CD4-positive, alpha-beta T cell (primary cell): ENCODE data around the gene H1-8. TPM values are rescaled to one million over a fixed set of nuclear protein-coding genes. Genes with fewer than 3 reads are reported as not detected.

Source experiments
- ATAC-seq: fragments of 200-7000 bp; cut with Tn5 transposase; one replicate; pipeline ENCODE4 v1.10.0; 2022; ENCODE audit warnings: mild to moderate bottlenecking; ENCODE audit not compliant: poor library complexity
- CTCF ChIA-PET: fragments of 350-600 bp; sonication (Branson Sonifier 250); formaldehyde crosslinking; loops from one replicate; lab custom pipeline; 2021; ENCODE audit warnings: antibody characterized with exemption, inconsistent platforms; lab: Charles Lee
- POLR2A ChIA-PET: fragments of 350-600 bp; sonication (Branson Sonifier 250); formaldehyde crosslinking; loops from one replicate; lab custom pipeline; 2021; ENCODE audit warnings: antibody characterized with exemption, inconsistent platforms; lab: Charles Lee
- DNase-seq, 14 experiments: peaks; one replicate each; pipeline ENCODE4 v3.0.0-alpha.2; 2013 to 2020; ENCODE audit warnings: mixed read lengths in 2 of 14
- H3K27ac ChIP-seq, 2 donors: one replicate each; pipeline versions ENCODE4 v1.5.1 to v1.7.0; 2013; ENCODE audit warnings: low read length in 2 of 2, low read depth in 1 of 2, mild to moderate bottlenecking in 1 of 2
- H3K27me3 ChIP-seq, 2 experiments: 1 replicate in 1 of 2; 2 replicates in 1 of 2; pipeline versions ENCODE4 v1.6.1 to v1.7.0; 2013; ENCODE audit warnings: low read length in 2 of 2, control low read depth in 1 of 2, mild to moderate bottlenecking in 1 of 2, moderate library complexity in 1 of 2; ENCODE audit not compliant: insufficient read depth in 2 of 2, control insufficient read depth in 1 of 2
- H3K36me3 ChIP-seq: one replicate; pipeline ENCODE4 v1.6.1; 2013; ENCODE audit warnings: low read length, control low read depth; ENCODE audit not compliant: insufficient read depth
- H3K4me1 ChIP-seq: one replicate; pipeline ENCODE4 v1.6.1; 2013; ENCODE audit warnings: low read length, control low read depth; ENCODE audit not compliant: insufficient read depth
- H3K4me3 ChIP-seq: one replicate; pipeline ENCODE4 v1.5.1; 2013; ENCODE audit warnings: mild to moderate bottlenecking, low read length, moderate library complexity
- H3K9me3 ChIP-seq, 2 experiments: 1 replicate in 1 of 2; 2 replicates in 1 of 2; pipeline versions ENCODE4 v1.6.1 to v1.7.0; 2013; ENCODE audit warnings: low read length in 2 of 2, mild to moderate bottlenecking in 2 of 2, control low read depth in 1 of 2, moderate library complexity in 1 of 2; ENCODE audit not compliant: control insufficient read depth in 1 of 2, insufficient read depth in 1 of 2
- H3K27ac Mint-ChIP-seq: one replicate; pipeline ENCODE4 v1.8.0; 2020; ENCODE audit warnings: mixed read lengths
- H3K27me3 Mint-ChIP-seq: one replicate; pipeline ENCODE4 v1.8.0; 2021; ENCODE audit warnings: mixed read lengths
- H3K36me3 Mint-ChIP-seq: one replicate; pipeline ENCODE4 v1.8.0; 2021; ENCODE audit warnings: low read depth, mixed read lengths
- H3K4me1 Mint-ChIP-seq: one replicate; pipeline ENCODE4 v1.8.0; 2021; ENCODE audit warnings: low read depth, mixed read lengths
- H3K4me3 Mint-ChIP-seq: one replicate; pipeline ENCODE4 v1.8.0; 2020; ENCODE audit warnings: mild to moderate bottlenecking, mixed read lengths
- H3K9me3 Mint-ChIP-seq: one replicate; pipeline ENCODE4 v1.8.0; 2020; ENCODE audit warnings: mixed read lengths
- CTCF ChIP-seq: fragments of 200-600 bp; IDR thresholded peaks from one replicate; pipeline ENCODE4 v1.8.0; 2022; ENCODE audit warnings: antibody characterized with exemption, mild to moderate bottlenecking
- intact Hi-C, 2 experiments: fragments of 100-400 bp; cut with DNase I in 1 of 2; cut with micrococcal nuclease in 1 of 2; formaldehyde crosslinking; loops; one replicate each; pipeline versions ENCODE4 v1.15.1 to v1.9.0; 2023 to 2025; cut with DNase I, micrococcal nuclease
- total RNA-seq, 174 experiments: library from RNA in 2 of 174; stranded (reverse) in 2 of 174; gene quantifications; one replicate each; pipeline ENCODE4 v1.2.3 and lab custom pipeline; 2021 to 2026

The H1-8 gene
- total RNA-seq, 2 experiments from 2014 or later = not detected

DNA sequence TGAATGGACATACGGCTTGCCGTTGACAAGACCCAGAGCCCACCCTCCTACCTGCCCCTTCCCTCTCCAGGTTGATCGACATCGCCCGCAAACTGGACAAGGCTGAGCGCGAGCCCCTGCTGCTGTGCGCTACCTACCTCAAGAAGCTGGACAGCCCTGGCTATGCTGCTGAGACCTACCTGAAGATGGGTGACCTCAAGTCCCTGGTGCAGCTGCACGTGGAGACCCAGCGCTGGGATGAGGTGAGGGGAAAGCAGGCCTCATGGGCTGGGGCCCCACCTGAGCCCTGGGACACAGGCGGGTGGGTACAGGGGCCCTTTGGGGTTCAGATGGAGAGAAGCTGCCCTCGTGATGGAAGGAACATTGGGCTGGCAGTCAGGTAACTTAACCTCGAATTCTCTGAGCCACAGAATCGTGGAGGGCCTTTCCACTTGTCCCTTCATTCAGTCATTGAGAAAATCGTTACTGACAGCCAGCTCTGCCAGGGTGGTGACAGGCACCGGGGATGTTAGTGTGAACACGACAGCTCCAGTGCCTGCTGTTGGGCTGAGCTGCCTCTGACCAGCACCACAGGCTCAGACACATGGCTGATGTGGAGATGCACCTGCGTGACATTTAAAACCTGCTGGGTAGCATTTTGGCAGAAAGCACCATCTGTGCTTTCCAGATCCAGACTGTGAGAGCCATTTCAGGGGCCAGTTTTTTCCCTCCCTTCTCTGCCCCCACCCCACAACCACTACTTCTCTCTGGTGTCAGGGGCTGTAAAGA, 40.1 kb upstream of the H1-8 start:
- CTCF ChIA-PET = no interaction called here

GRCh38 chr3:129503471-129504291, 39.3 kb upstream of the H1-8 start:
- DNase-seq = no peak

More for the DNA sequence above, 40.1 kb upstream of the H1-8 start:
- intact Hi-C loops = no loop called here
- no peak for DNase-seq
- H3K27ac ChIP-seq = no peak overlapping the region
- Mint-ChIP-seq H3K27me3 (no peaks in the 10 kb centered on the region), H3K27ac (no peak overlapping the region), H3K4me1 (no peaks in the 10 kb centered on the region), H3K4me3 (no peak overlapping the region), H3K9me3 (no peaks in the 10 kb centered on the region), H3K36me3 (peaks cover 23% of the 10 kb centered on the region)
- H3K4me1 ChIP-seq = no peaks in the 10 kb centered on the region
- ATAC-seq = no peak
- peaks cover 13% of the 10 kb centered on the region for H3K36me3 ChIP-seq
- H3K4me3 ChIP-seq = no peak overlapping the region
- no peaks in the 10 kb centered on the region for H3K27me3 ChIP-seq
- TF ChIP-seq CTCF = no peak
- H3K9me3 ChIP-seq = no peaks in the 10 kb centered on the region
- POLR2A ChIA-PET = no interaction called here

More at GRCh38 chr3:129503471-129504291, 39.3 kb upstream of the H1-8 start:
- Histone ChIP-seq H3K27me3 (no peaks in the 10 kb centered on the region), H3K36me3 (peaks cover 13% of the 10 kb centered on the region), H3K9me3 (no peaks in the 10 kb centered on the region), H3K4me3 (no peak overlapping the region), H3K4me1 (no peaks in the 10 kb centered on the region), H3K27ac (no peak overlapping the region)
- POLR2A ChIA-PET = no interaction called here
- no peak for ATAC-seq
- intact Hi-C loops = no loop called here
- no peaks in the 10 kb centered on the region for H3K9me3 Mint-ChIP-seq
- H3K4me1 Mint-ChIP-seq = no peaks in the 10 kb centered on the region
- peaks cover 23% of the 10 kb centered on the region for H3K36me3 Mint-ChIP-seq
- H3K4me3 Mint-ChIP-seq = no peak overlapping the region
- no peak overlapping the region for H3K27ac Mint-ChIP-seq
- CTCF ChIA-PET = no interaction called here
- H3K27me3 Mint-ChIP-seq = no peaks in the 10 kb centered on the region
- TF ChIP-seq CTCF = no peak
